ENCODE results near the gene OIP5. TPM values are rescaled to one million over a fixed set of nuclear protein-coding genes. Genes with fewer than 3 reads are reported as not detected.

OIP5 gene
- total and polyA plus RNA-seq, 10 of the 15 experiments (the other 5 are each of a cell fraction or from before 2014, with no cell fraction given): 4.8 to 61.4 (median 22.1) TPM

- TF ChIP-seq IRF5 (IDR thresholded peaks at IDR 0.05; ENCODE audit: borderline replicate concordance) (no peak), HDAC6 (IDR thresholded peaks at IDR 0.05; ENCODE audit: unreplicated experiment) (no peak), LARP7 (IDR thresholded peaks at IDR 0.05) (peak; percentile 27; the same call in 1 of the 2 replicates), PML (IDR thresholded peaks at IDR 0.05; ENCODE audit: low read length) (0 out of 2 replicates have a peak, but pooled peaks have one; percentile 52), RUNX3 (IDR thresholded peaks at IDR 0.05; ENCODE audit: low read length) (peak; percentile 41; the same call in 1 of the 2 replicates), IRF4 (IDR thresholded peaks at IDR 0.05; ENCODE audit: low read depth, low read length) (no peak), ELK1 (IDR thresholded peaks at IDR 0.05; ENCODE audit: low read depth, low read length) (0 out of 2 replicates have a peak, but pooled peaks have one; percentile 15), RAD51 (IDR thresholded peaks at IDR 0.05) (peak; percentile 51; the same call in 1 of the 2 replicates), SPI1 (IDR thresholded peaks at IDR 0.05; ENCODE audit: borderline replicate concordance, insufficient read depth, low read depth, low read length) (peak; percentile 56; the same call in 1 of the 2 replicates), ZNF24 (IDR thresholded peaks at IDR 0.05) (no peak), SRF (IDR thresholded peaks at IDR 0.05; ENCODE audit: low read depth in 2 of 2, low read length in 2 of 2) (no peak), FOS (IDR thresholded peaks at IDR 0.05; ENCODE audit: borderline replicate concordance, extremely low read depth, insufficient read length) (no peak), GATAD2B (conservative IDR thresholded peaks at IDR 0.05; ENCODE audit: low read depth) (peak; percentile 25), JUND (IDR thresholded peaks at IDR 0.05; ENCODE audit: low read depth, low read length) (no peak), NR2C2 (IDR thresholded peaks at IDR 0.05; ENCODE audit: borderline replicate concordance, control insufficient read depth, insufficient read length, low read depth) (no peak), HDAC2 (IDR thresholded peaks at IDR 0.05) (no peak), BCL11A (IDR thresholded peaks at IDR 0.05; ENCODE audit: low read depth, low read length) (no peak), PAX8 (IDR thresholded peaks at IDR 0.05) (no peak), DPF2 (IDR thresholded peaks at IDR 0.05) (peak; percentile 10; the same call in 1 of the 2 replicates), NKRF (conservative IDR thresholded peaks at IDR 0.05) (peak; percentile 96), ZBTB11 (CRISPR knock-in tag; IDR thresholded peaks at IDR 0.05) (no peak), EED (IDR thresholded peaks at IDR 0.05; ENCODE audit: low read depth) (0 out of 2 replicates have a peak, but pooled peaks have one; percentile 41), FOXM1 (IDR thresholded peaks at IDR 0.05; ENCODE audit: low read depth, low read length) (0 out of 2 replicates have a peak, but pooled peaks have one; percentile 68), NR2F1 (conservative IDR thresholded peaks at IDR 0.05) (no peak)
Measured at GRCh38 chr15:41333026-41333562, 703 bp upstream of the OIP5 start (continued).
